ENCODE results near the gene ZNF630.
A peak's percentile ranks its signal among the peaks of the same experiment; 100 is the strongest.
"Not testable (repeated sequence)": the region's sequence is repeated elsewhere in the genome, so short reads cannot be mapped to it uniquely, and the experiment has no call there.

Gene ZNF630

GRCh38 chrX:48071064-48071985 is at the start of gene ZNF630:
TSS of gene ZNF630 (minus strand) at chrX:48071640. CDS start at chrX:48066886, 4,754 bp downstream.
- DNase-seq: peak; percentile 74

- no peak for DNase-seq
Observed at GRCh38 chrX:48107717-48108116, 36.3 kb upstream of the ZNF630 start.

GRCh38 chrX:48102874-48103374 is 31.5 kb upstream of the ZNF630 start:
- DNase-seq: no peak

- DNase-seq: no peak
Observed at GRCh38 chrX:48101443-48101842, 30.0 kb upstream of the ZNF630 start.

GRCh38 chrX:48092558-48092957 is 21.1 kb upstream of the ZNF630 start:
- not testable (repeated sequence) for DNase-seq

- no peak for DNase-seq
Observed at GRCh38 chrX:48090123-48090522, 18.7 kb upstream of the ZNF630 start.

- DNase-seq: no peak
Observed at GRCh38 chrX:48086082-48086481, 14.6 kb upstream of the ZNF630 start.

GRCh38 chrX:48083706-48084105 is 12.3 kb upstream of the ZNF630 start:
- no peak for DNase-seq

- peak; percentile 60 for DNase-seq
Observed at GRCh38 chrX:48083212-48083611, 11.8 kb upstream of the ZNF630 start.

- no peak for DNase-seq
Observed at GRCh38 chrX:48076343-48076742, 4.9 kb upstream of the ZNF630 start.

- DNase-seq: no peak
Observed at GRCh38 chrX:48071986-48072605, 656 bp upstream of the ZNF630 start.

- no peak for DNase-seq
Observed at GRCh38 chrX:48068096-48068887, 3.1 kb downstream of the ZNF630 start.

GRCh38 chrX:48064261-48064660 is 7.2 kb downstream of the ZNF630 start:
- no peak for DNase-seq

GRCh38 chrX:48059296-48059639 is 12.2 kb downstream of the ZNF630 start:
- no peak for DNase-seq

GRCh38 chrX:48058621-48059295 is 12.7 kb downstream of the ZNF630 start:
- no peak for DNase-seq

GRCh38 chrX:48046846-48047245 is 24.6 kb downstream of the ZNF630 start:
- DNase-seq: no peak

GRCh38 chrX:48045410-48046311 is 25.8 kb downstream of the ZNF630 start:
- no peak for DNase-seq

- no peak for DNase-seq
Observed at GRCh38 chrX:48043056-48043455, 28.4 kb downstream of the ZNF630 start.

- DNase-seq: no peak
Observed at GRCh38 chrX:48035891-48036290, 35.5 kb downstream of the ZNF630 start.

GRCh38 chrX:48030641-48031173 is 40.7 kb downstream of the ZNF630 start:
- DNase-seq: not testable (repeated sequence)

GRCh38 chrX:48030237-48030636 is 41.2 kb downstream of the ZNF630 start:
- no peak for DNase-seq

Measured in CD4-positive, alpha-beta T cell treated with Interleukin-10 for 1 hour (primary cell).